Left colon (tissue), 2 donors: ENCODE data around the gene PSMD12. TPM values are rescaled to one million over a fixed set of nuclear protein-coding genes. Genes with fewer than 3 reads are reported as not detected.
"Not testable (repeated sequence)": the region's sequence is repeated elsewhere in the genome, so short reads cannot be mapped to it uniquely, and the experiment has no call there.

Experiments
- ATAC-seq: fragments of 200-7000 bp; cut with Tn5 transposase; one replicate; pipeline ENCODE4 v1.9.1; 2020; ENCODE audit warnings: mild to moderate bottlenecking, moderate library complexity
- DNase-seq, 2 donors: peaks; one replicate each; pipeline ENCODE4 v3.0.0-alpha.2; 2020
- intact Hi-C, 2 donors: fragments of 100-400 bp; cut with DNase I in 1 of 2; cut with micrococcal nuclease in 1 of 2; formaldehyde crosslinking; loops; one replicate each; pipeline versions ENCODE4 v1.11.2 to v1.14.0; 2022; cut with DNase I, micrococcal nuclease
- total RNA-seq, 2 donors: library from RNA; stranded (reverse); fragmentation: NEBNext Ultra II Directional; extraction: Animal tissue kit (Norgen Biotek cat#: 25700); gene quantifications; one replicate each; pipeline ENCODE4 v1.2.1, GENCODE V29; 2021
- donor health status: DM: no; HTN: no; CAD: no.
- donor health status: DM: yes; HTN: yes; CAD: no.

PSMD12 gene
- total RNA-seq, 2 donors from 2014 or later, result 36.9 to 40.2 TPM

- ATAC-seq (no peak), DNase-seq (no peak)
- intact Hi-C loops, result no loop called here
Measured at GRCh38 chr17:67326440-67326839, 39.9 kb downstream of the PSMD12 start.

GRCh38 chr17:67324330-67324729 lies 42.0 kb downstream of the PSMD12 start:
- ATAC-seq, result no peak
- intact Hi-C loops, result no loop called here

GRCh38 chr17:67323445-67323844 lies 42.9 kb downstream of the PSMD12 start:
- intact Hi-C loops, result no loop called here
- DNase-seq (no peak), ATAC-seq (no peak)

More at GRCh38 chr17:67324330-67324729, 42.0 kb downstream of the PSMD12 start:
- no peak for DNase-seq

GRCh38 chr17:67322042-67322787 lies 44.2 kb downstream of the PSMD12 start:
- no peak for DNase-seq
- ATAC-seq, result peak; percentile 50
- intact Hi-C loops, result no loop called here

- intact Hi-C loops, DNase-seq, ATAC-seq: not testable (repeated sequence)
Measured at GRCh38 chr17:67321486-67321885, 44.9 kb downstream of the PSMD12 start.

GRCh38 chr17:67316781-67317180 lies 49.6 kb downstream of the PSMD12 start:
- DNase-seq (no peak), ATAC-seq (no peak)
- intact Hi-C loops, result no loop called here

GRCh38 chr17:67315865-67316264 lies 50.5 kb downstream of the PSMD12 start:
- ATAC-seq, result no peak
- DNase-seq, result no peak
- intact Hi-C loops, result no loop called here

GRCh38 chr17:67312265-67312664 lies 54.1 kb downstream of the PSMD12 start:
- intact Hi-C loops, result no loop called here
- DNase-seq, result no peak
- no peak for ATAC-seq

GRCh38 chr17:67311575-67311974 lies 54.8 kb downstream of the PSMD12 start:
- intact Hi-C loops, result no loop called here
- no peak for DNase-seq
- no peak for ATAC-seq

GRCh38 chr17:67310406-67310805 lies 56.0 kb downstream of the PSMD12 start:
- DNase-seq (no peak), ATAC-seq (no peak)
- intact Hi-C loops, result no loop called here

- ATAC-seq, DNase-seq, intact Hi-C loops: not testable (repeated sequence)
Measured at GRCh38 chr17:67305446-67306235, 60.7 kb downstream of the PSMD12 start.

- intact Hi-C loops, result loop anchor here in 1 of 2 donors (10.0 kb wide), 1 partner anchor 73 kb away; no protein-coding TSS in a partner anchor
- DNase-seq (no peak), ATAC-seq (no peak)
Measured at GRCh38 chr17:67297454-67297960, 68.9 kb downstream of the PSMD12 start.

- intact Hi-C loops, result loop anchor here in 1 of 2 donors (10.0 kb wide), 1 partner anchor 70 kb away; no protein-coding TSS in a partner anchor
- ATAC-seq, result no peak
- DNase-seq, result no peak
Measured at GRCh38 chr17:67294451-67295199, 71.8 kb downstream of the PSMD12 start.

GRCh38 chr17:67293251-67294203 lies 72.8 kb downstream of the PSMD12 start:
- intact Hi-C loops, result loop anchor here in 1 of 2 donors (10.0 kb wide), 1 partner anchor 69 kb away; no protein-coding TSS in a partner anchor
- DNase-seq (peak; percentile 51 to 76), ATAC-seq (peak; percentile 96)

- ATAC-seq (no peak), DNase-seq (no peak)
- intact Hi-C loops, result loop anchor here in 1 of 2 donors (10.0 kb wide), 1 partner anchor 66 kb away; no protein-coding TSS in a partner anchor
Measured at GRCh38 chr17:67290711-67291291, 75.6 kb downstream of the PSMD12 start.

- intact Hi-C loops, result loop anchor here in 1 of 2 donors (10.0 kb wide), 1 partner anchor 65 kb away; no protein-coding TSS in a partner anchor
- DNase-seq (no peak), ATAC-seq (no peak)
Measured at GRCh38 chr17:67290244-67290643, 76.1 kb downstream of the PSMD12 start.

GRCh38 chr17:67289181-67289876 lies 77.0 kb downstream of the PSMD12 start:
- peak; percentile 31 for ATAC-seq

More at GRCh38 chr17:67289181-67289876, 77.0 kb downstream of the PSMD12 start:
- intact Hi-C loops, result no loop called here
- DNase-seq, result peak; percentile 40 to 58
